Left ventricle myocardium inferior (tissue), 1 donor: Measurements from ENCODE around the gene CASKIN1. TPM values are rescaled to one million over a fixed set of nuclear protein-coding genes. Genes with fewer than 3 reads are reported as not detected.

Experiments
- DNase-seq: peaks from one replicate; pipeline ENCODE4 v3.0.0-alpha.2; 2020
- H3K27ac ChIP-seq: fragments of 200-600 bp; replicated peaks from 2 replicates; pipeline ENCODE4 v1.8.0; 2021
- H3K27me3 ChIP-seq: fragments of 200-600 bp; 2 replicates; pipeline ENCODE4 v1.8.0; 2021; ENCODE audit warnings: low read depth
- H3K36me3 ChIP-seq: fragments of 200-600 bp; 2 replicates; pipeline ENCODE4 v1.8.0; 2021
- H3K4me1 ChIP-seq: fragments of 200-600 bp; 2 replicates; pipeline ENCODE4 v1.8.0; 2021
- H3K4me3 ChIP-seq: fragments of 200-600 bp; 2 replicates; pipeline ENCODE4 v1.8.0; 2021; ENCODE audit warnings: mild to moderate bottlenecking, moderate library complexity
- H3K9me3 ChIP-seq: fragments of 200-600 bp; replicated peaks from 2 replicates; pipeline ENCODE4 v1.8.0; 2021
- intact Hi-C: fragments of 100-400 bp; cut with micrococcal nuclease; formaldehyde crosslinking; loops from one replicate; pipeline ENCODE4 v1.11.0; 2022
- total RNA-seq: library from RNA; stranded (reverse); fragmentation: NEBNext Ultra II Directional; extraction: Animal tissue kit (Norgen Biotek cat#: 25700); gene quantifications from one replicate; pipeline ENCODE4 v1.2.1, GENCODE V29; 2021
- TF ChIP-seq, protein P1 (sequence below): fragments of 200-600 bp; IDR thresholded peaks from 2 replicates; pipeline ENCODE4 v1.8.0; 2021; ENCODE audit warnings: antibody characterized with exemption, mild to moderate bottlenecking, borderline replicate concordance
- donor health status: DM: no; HTN: yes; CAD: no; lungs with severe emphysema.

Gene CASKIN1
- total RNA-seq, 1 donor from 2014 or later: 4.0 TPM

DNA sequence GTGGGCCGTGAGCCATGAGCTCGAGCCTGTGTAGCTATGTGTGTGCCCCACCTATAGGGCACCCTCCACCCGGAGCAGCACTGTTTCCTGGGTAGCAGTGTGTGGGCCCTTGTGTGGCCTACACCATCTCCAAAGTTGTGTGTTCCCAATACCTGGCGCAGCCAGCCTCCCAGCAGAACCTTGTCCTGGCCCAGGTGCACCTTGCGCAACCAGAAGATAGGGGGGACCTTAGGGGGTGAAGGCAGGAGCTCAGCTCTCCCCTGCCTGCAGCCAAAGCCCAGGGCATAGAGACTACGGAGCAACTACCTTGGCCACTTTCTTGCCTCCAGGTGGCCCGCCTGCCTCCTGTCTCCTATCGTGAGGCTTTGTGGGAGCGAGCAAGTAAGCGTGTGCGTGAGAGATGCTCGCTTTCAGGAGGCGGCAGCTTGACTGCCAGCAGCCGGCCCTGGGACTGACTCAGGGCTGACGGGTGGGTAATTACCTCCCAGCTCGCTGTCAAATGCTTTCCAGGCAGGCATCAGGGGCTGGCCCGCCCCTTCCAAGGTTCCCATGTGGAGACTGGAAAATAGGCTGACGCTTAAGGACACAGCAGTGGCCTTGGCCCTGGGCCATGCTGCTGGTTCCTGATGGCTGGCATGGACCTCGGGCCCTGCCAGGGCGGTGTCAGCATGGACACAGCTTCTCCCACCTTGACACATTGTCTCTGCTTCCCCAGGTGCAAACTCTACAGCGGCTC lies 21.8 kb downstream of the CASKIN1 start:
- intact Hi-C loops: no loop called here
- peaks cover 7% of the 10 kb centered on the region for H3K27me3 ChIP-seq
- H3K4me3 ChIP-seq: no peak overlapping the region
- H3K4me1 ChIP-seq: no peaks in the 10 kb centered on the region
- no peaks in the 10 kb centered on the region for H3K9me3 ChIP-seq
- TF ChIP-seq, protein P1, sequence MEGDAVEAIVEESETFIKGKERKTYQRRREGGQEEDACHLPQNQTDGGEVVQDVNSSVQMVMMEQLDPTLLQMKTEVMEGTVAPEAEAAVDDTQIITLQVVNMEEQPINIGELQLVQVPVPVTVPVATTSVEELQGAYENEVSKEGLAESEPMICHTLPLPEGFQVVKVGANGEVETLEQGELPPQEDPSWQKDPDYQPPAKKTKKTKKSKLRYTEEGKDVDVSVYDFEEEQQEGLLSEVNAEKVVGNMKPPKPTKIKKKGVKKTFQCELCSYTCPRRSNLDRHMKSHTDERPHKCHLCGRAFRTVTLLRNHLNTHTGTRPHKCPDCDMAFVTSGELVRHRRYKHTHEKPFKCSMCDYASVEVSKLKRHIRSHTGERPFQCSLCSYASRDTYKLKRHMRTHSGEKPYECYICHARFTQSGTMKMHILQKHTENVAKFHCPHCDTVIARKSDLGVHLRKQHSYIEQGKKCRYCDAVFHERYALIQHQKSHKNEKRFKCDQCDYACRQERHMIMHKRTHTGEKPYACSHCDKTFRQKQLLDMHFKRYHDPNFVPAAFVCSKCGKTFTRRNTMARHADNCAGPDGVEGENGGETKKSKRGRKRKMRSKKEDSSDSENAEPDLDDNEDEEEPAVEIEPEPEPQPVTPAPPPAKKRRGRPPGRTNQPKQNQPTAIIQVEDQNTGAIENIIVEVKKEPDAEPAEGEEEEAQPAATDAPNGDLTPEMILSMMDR: no peak
- no peak for DNase-seq
- H3K27ac ChIP-seq: no peak overlapping the region
- peaks cover 69% of the 10 kb centered on the region for H3K36me3 ChIP-seq

DNA sequence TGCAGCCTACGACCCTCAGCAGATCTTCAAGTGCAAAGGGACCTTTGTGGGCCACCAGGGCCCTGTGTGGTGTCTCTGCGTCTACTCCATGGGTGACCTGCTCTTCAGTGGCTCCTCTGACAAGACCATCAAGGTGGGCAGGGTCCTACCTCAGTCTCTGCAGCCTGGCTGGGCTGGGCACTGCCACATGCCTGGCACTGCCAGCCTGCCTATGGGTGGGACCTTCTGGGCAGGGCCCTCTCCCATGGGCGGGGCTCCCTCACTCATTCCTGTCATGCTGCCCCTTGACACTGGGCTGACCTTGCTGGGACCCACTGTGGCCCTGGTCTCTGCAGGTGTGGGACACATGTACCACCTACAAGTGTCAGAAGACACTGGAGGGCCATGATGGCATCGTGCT lies 22.5 kb downstream of the CASKIN1 start:
- Histone ChIP-seq H3K27me3 (peaks cover 7% of the 10 kb centered on the region), H3K27ac (no peak overlapping the region), H3K4me1 (no peaks in the 10 kb centered on the region), H3K36me3 (peaks cover 69% of the 10 kb centered on the region), H3K4me3 (no peak overlapping the region), H3K9me3 (no peaks in the 10 kb centered on the region)
- intact Hi-C loops: no loop called here
- DNase-seq: no peak
- TF ChIP-seq, protein P1: no peak

DNA sequence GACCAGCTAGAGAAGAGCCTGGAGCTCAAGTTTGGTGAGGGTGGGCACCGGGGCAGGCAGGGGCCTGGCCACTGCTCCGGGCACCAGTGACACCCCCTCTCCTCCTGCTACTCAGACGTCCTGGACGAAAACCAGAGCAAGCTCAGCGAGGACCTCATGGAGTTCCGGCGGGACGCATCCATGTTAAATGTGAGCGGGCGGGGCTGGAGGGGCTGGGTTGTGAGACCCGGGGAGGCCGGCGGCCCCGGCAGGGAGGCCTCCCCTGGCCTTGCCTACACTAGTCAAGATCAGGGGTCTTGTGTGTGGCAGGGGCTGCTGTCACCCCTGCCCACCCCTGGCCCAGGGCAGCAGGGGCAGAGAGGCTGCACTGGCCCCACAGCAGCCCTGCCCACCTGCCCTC lies 23.0 kb downstream of the CASKIN1 start:
- intact Hi-C loops: no loop called here
- no peak overlapping the region for H3K27ac ChIP-seq
- DNase-seq: no peak
- H3K27me3 ChIP-seq: peaks cover 4% of the 10 kb centered on the region
- no peak overlapping the region for H3K4me3 ChIP-seq
- no peaks in the 10 kb centered on the region for H3K4me1 ChIP-seq
- peaks cover 69% of the 10 kb centered on the region for H3K36me3 ChIP-seq
- no peaks in the 10 kb centered on the region for H3K9me3 ChIP-seq
- TF ChIP-seq, protein P1: no peak

DNA sequence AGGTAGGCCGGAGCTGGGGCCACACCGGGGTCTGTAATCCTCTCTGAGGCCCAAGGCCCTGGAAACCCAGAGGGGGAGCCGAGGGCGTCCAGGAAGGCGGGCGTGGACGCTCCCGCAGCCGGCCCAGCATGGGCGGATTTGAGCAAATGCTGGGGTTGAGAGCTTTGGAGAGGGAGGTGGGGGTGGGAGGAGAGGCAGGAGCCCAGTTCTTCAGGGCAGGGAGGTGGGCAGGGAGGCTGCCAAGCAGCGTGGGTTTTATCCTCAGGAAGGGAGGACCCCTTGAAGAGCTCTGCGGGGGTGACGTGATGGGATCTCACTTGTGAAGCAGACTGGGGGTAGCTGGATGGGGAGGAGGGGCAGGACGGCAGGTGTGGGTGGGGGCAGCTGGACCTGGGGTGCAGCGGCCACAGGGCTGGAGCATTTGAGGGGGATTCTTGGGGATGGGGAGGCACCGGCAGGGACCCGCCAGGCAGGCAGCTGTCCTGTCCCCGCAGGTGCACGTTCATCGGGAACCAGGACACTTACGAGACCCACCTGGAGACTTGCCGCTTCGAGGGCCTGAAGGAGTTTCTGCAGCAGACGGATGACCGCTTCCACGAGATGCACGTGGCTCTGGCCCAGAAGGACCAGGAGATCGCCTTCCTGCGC lies 23.6 kb downstream of the CASKIN1 start:
- TF ChIP-seq, protein P1: no peak
- Histone ChIP-seq H3K4me1 (no peaks in the 10 kb centered on the region), H3K4me3 (no peak overlapping the region), H3K9me3 (no peaks in the 10 kb centered on the region), H3K27me3 (no peaks in the 10 kb centered on the region), H3K27ac (no peak overlapping the region), H3K36me3 (peaks cover 68% of the 10 kb centered on the region)
- no peak for DNase-seq
- intact Hi-C loops: no loop called here

DNA sequence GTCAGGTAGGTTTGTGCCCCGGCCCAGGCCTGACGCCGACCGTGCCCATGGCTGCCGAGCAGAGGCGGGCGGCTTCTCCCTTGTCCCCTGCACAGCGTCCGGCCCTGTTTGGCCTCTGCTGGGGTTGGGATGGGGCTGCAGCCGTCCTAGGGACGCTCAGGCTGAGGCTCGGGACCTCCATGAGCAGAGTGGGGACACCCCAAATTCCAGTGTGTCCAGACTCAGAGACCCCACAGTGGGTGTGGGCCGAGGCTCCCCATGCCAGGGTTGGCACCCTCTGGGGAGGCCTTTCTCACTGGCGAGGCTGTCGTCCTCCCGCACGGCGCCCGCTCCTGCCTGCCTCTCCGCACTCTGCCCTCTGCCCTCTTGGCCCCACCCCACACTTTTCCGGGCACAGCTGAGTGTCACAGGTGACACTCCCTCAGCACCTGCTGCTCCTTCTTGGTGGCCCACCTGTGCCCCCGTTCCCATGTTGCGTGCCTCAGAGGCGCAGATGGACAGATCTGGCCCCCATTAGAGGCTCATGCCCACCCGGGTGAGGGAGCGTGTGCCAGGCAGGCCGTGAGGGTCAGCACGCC lies 24.7 kb downstream of the CASKIN1 start:
- Histone ChIP-seq H3K27ac (no peak overlapping the region), H3K4me3 (no peak overlapping the region), H3K4me1 (no peaks in the 10 kb centered on the region), H3K27me3 (no peaks in the 10 kb centered on the region), H3K9me3 (no peaks in the 10 kb centered on the region), H3K36me3 (peaks cover 68% of the 10 kb centered on the region)
- no peak for DNase-seq
- intact Hi-C loops: no loop called here
- TF ChIP-seq, protein P1: no peak
